GM23248 (cell line): ENCODE results near the gene NUFIP1.

Experiments used
- EZH2 ChIP-seq: fragments of 200-600 bp; sonication (generic); IDR thresholded peaks from 2 replicates; pipeline ENCODE4 v1.6.1; 2018; ENCODE audit warnings: antibody characterized with exemption, mild to moderate bottlenecking; ENCODE audit not compliant: insufficient read depth, poor library complexity, severe bottlenecking
- EZH2phosphoT487 ChIP-seq: fragments of 200-600 bp; sonication (generic); IDR thresholded peaks from 2 replicates; pipeline ENCODE4 v1.6.1; 2018; ENCODE audit warnings: antibody characterized with exemption, moderate library complexity, mild to moderate bottlenecking, low read depth; ENCODE audit not compliant: insufficient read depth

DNA sequence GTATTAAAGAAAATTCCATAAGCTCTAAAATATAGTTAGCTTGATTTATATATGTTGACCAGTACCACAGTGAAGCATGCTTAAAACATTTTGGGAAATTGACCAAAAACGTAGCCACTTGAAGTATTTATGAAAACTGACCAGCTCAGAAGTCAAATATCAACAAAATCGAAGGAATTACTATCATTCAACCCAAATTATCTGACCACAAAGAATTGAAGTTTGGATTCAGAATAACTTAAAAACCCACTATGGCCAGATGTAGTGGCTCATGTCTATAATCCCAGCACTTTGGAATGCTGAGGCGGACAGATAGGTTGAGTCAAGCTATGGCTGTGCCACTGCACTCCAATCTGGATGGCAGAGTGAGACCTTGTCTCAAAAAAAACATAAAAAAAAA is 32.0 kb upstream of the NUFIP1 start:
- TF ChIP-seq EZH2 (no peak), EZH2phosphoT487 (no peak)
